ENCODE measurements around the gene SLC30A2.

Gene SLC30A2

GRCh38 chr1:25994402-25995150 lies 51.3 kb downstream of the SLC30A2 start:
- no peak for DNase-seq

GRCh38 chr1:25993197-25993951 lies 52.5 kb downstream of the SLC30A2 start:
- DNase-seq: no peak

GRCh38 chr1:25992689-25993171 lies 53.2 kb downstream of the SLC30A2 start:
- DNase-seq: no peak

- DNase-seq: no peak
These were observed 53.8 kb downstream of the SLC30A2 start for GRCh38 chr1:25991937-25992688.

- no peak for DNase-seq
These were observed 55.1 kb downstream of the SLC30A2 start for GRCh38 chr1:25990702-25991395.

- no peak for DNase-seq
These were observed 55.7 kb downstream of the SLC30A2 start for GRCh38 chr1:25990251-25990650.

- no peak for DNase-seq
These were observed 56.3 kb downstream of the SLC30A2 start for GRCh38 chr1:25989440-25990234.

- no peak for DNase-seq
These were observed 58.0 kb downstream of the SLC30A2 start for GRCh38 chr1:25987951-25988350.

All from NCI-H2081 treated with DMSO at 0.1 percent for 48 hours (cell line).